H1 (cell line): ENCODE measurements around the gene NUFIP2. TPM values are rescaled to one million over a fixed set of nuclear protein-coding genes. Genes with fewer than 3 reads are reported as not detected.

ENCODE experiments used
- CTCF ChIA-PET: fragments of 300-600 bp; sonication (Branson Sonifier 250); formaldehyde crosslinking; loops from one replicate; lab custom pipeline; 2021; ENCODE audit not compliant: partially characterized antibody; lab: Charles Lee
- POLR2A ChIA-PET: fragments of 300-600 bp; sonication (Branson Sonifier 250); formaldehyde crosslinking; loops from one replicate; lab custom pipeline; 2021; ENCODE audit warnings: inconsistent platforms; ENCODE audit not compliant: partially characterized antibody; lab: Charles Lee
- DNase-seq, 2 experiments: peaks; one replicate each; pipeline versions ENCODE4 v3.0.0 to v3.0.0-alpha.2; 2010 to 2022; ENCODE audit warnings: low spot score in 2 of 2, low read depth in 1 of 2, mixed read lengths in 1 of 2
- FAIRE-seq: peaks from 2 replicates; lab custom pipeline; 2011; peaks lifted over from hg19 to GRCh38; lab: Jason Lieb, UNC
- H2AFZ ChIP-seq: 2 replicates; pipeline ENCODE4 v1.8.1; 2012; ENCODE audit warnings: low read length, inconsistent platforms
- H2AK5ac ChIP-seq: 2 replicates; pipeline ENCODE4 v1.6.1; 2013; ENCODE audit warnings: low read depth, low read length
- H2BK120ac ChIP-seq: replicated peaks from 2 replicates; pipeline ENCODE3; 2013; ENCODE audit warnings: low read depth, low read length, inconsistent platforms
- H2BK12ac ChIP-seq: 2 replicates; pipeline ENCODE4 v1.6.1; 2013; ENCODE audit warnings: low read depth, low read length
- H2BK15ac ChIP-seq: 2 replicates; pipeline ENCODE4 v1.6.1; 2013; ENCODE audit warnings: low read length
- H2BK20ac ChIP-seq: 2 replicates; pipeline ENCODE4 v1.6.1; 2013; ENCODE audit warnings: low read length
- H2BK5ac ChIP-seq: 2 replicates; pipeline ENCODE4 v1.6.1; 2013; ENCODE audit warnings: low read depth, low read length
- H3K14ac ChIP-seq: 2 replicates; pipeline ENCODE4 v1.6.1; 2013; ENCODE audit warnings: inconsistent platforms; ENCODE audit not compliant: insufficient read length
- H3K18ac ChIP-seq: 2 replicates; pipeline ENCODE4 v1.6.1; 2013; ENCODE audit warnings: low read length; ENCODE audit errors: extremely low read depth
- H3K23ac ChIP-seq: 2 replicates; pipeline ENCODE4 v1.6.1; 2013; ENCODE audit warnings: inconsistent platforms; ENCODE audit not compliant: insufficient read length
- H3K23me2 ChIP-seq: 2 replicates; pipeline ENCODE4 v1.6.1; 2013; ENCODE audit warnings: low read depth, low read length
- H3K27ac ChIP-seq: 2 replicates; pipeline ENCODE4 v1.6.1; 2011; ENCODE audit warnings: low read depth, low read length, inconsistent platforms
- H3K27me3 ChIP-seq, 4 experiments: replicated peaks in 1 of 4; 1 replicate in 1 of 4; 2 replicates in 3 of 4; pipeline versions ENCODE4 v1.6.1 to v1.8.1; 2011 to 2013; ENCODE audit warnings: low read length in 3 of 4, mild to moderate bottlenecking in 3 of 4, inconsistent platforms in 2 of 4, mixed read lengths in 2 of 4, moderate library complexity in 1 of 4; ENCODE audit not compliant: control insufficient read depth in 3 of 4, insufficient read depth in 3 of 4; ENCODE audit errors: extremely low read depth in 1 of 4
- H3K36me3 ChIP-seq, 4 experiments: 2 replicates each; pipeline versions ENCODE4 v1.6.1 to v1.8.1; 2011 to 2013; ENCODE audit warnings: mild to moderate bottlenecking in 4 of 4, low read length in 3 of 4, moderate library complexity in 2 of 4, control low read depth in 1 of 4, inconsistent platforms in 1 of 4; ENCODE audit not compliant: insufficient read depth in 4 of 4, control insufficient read depth in 2 of 4
- H3K4ac ChIP-seq: replicated peaks from 2 replicates; pipeline ENCODE3; 2013; ENCODE audit warnings: low read length, low read depth, mixed read lengths, inconsistent platforms; ENCODE audit not compliant: insufficient read length
- H3K4me1 ChIP-seq, 4 experiments: replicated peaks in 1 of 4; 1 replicate in 1 of 4; 2 replicates in 3 of 4; pipeline versions ENCODE4 v1.6.1 to v1.8.1; 2011 to 2013; ENCODE audit warnings: low read length in 3 of 4, inconsistent platforms in 2 of 4, mixed read lengths in 1 of 4; ENCODE audit not compliant: insufficient read depth in 4 of 4, control insufficient read depth in 3 of 4
- H3K4me2 ChIP-seq, 2 experiments: 2 replicates each; pipeline versions ENCODE4 v1.6.1 to v1.8.1; 2011 to 2013; ENCODE audit warnings: low read depth in 2 of 2, low read length in 2 of 2, control low read depth in 1 of 2, inconsistent platforms in 1 of 2, mild to moderate bottlenecking in 1 of 2; ENCODE audit not compliant: insufficient read depth in 1 of 2
- H3K4me3 ChIP-seq, 4 experiments: fragments of 200-600, 300-600 bp in 1 of 4; sonication (generic), shearing (Covaris generic), sonication (Bioruptor Twin) in 1 of 4; 2 replicates each; pipeline versions ENCODE4 v1.5.1 to v1.8.1; 2011 to 2016; ENCODE audit warnings: low read length in 4 of 4, low read depth in 3 of 4, control low read depth in 2 of 4, inconsistent platforms in 2 of 4, mild to moderate bottlenecking in 2 of 4, mixed read lengths in 1 of 4, moderate library complexity in 1 of 4; ENCODE audit not compliant: insufficient read depth in 2 of 4; ENCODE audit errors: extremely low read depth in 1 of 4
- H3K56ac ChIP-seq: replicated peaks from 2 replicates; pipeline ENCODE3; 2013; ENCODE audit warnings: low read depth, mild to moderate bottlenecking, mixed read lengths, low read length, inconsistent platforms; ENCODE audit not compliant: insufficient read length
- H3K79me1 ChIP-seq: 2 replicates; pipeline ENCODE4 v1.6.1; 2013; ENCODE audit warnings: low read depth, low read length, control low read depth
- H3K79me2 ChIP-seq, 2 experiments: 2 replicates each; pipeline versions ENCODE4 v1.6.1 to v1.8.1; 2012 to 2013; ENCODE audit warnings: low read length in 2 of 2, mild to moderate bottlenecking in 2 of 2, inconsistent platforms in 1 of 2; ENCODE audit not compliant: insufficient read depth in 2 of 2, control insufficient read depth in 1 of 2
- H3K9ac ChIP-seq, 4 experiments: replicated peaks in 1 of 4; 1 replicate in 1 of 4; 2 replicates in 3 of 4; pipeline versions ENCODE4 v1.6.1 to v1.8.1; 2011 to 2013; ENCODE audit warnings: low read depth in 3 of 4, low read length in 3 of 4, control low read depth in 2 of 4, mild to moderate bottlenecking in 2 of 4, moderate library complexity in 2 of 4, inconsistent platforms in 1 of 4; ENCODE audit errors: extremely low read depth in 1 of 4
- H3K9me3 ChIP-seq, 2 experiments: 2 replicates each; pipeline versions ENCODE4 v1.6.1 to v1.8.1; 2012 to 2013; ENCODE audit warnings: mild to moderate bottlenecking in 2 of 2, moderate library complexity in 2 of 2, control low read depth in 1 of 2, inconsistent platforms in 1 of 2, low read depth in 1 of 2, low read length in 1 of 2, mixed read lengths in 1 of 2; ENCODE audit not compliant: insufficient read depth in 2 of 2
- H4K20me1 ChIP-seq, 2 experiments: replicated peaks in 1 of 2; 2 replicates each; pipeline versions ENCODE3 to v1.8.1; 2011 to 2013; ENCODE audit warnings: inconsistent platforms in 2 of 2, low read length in 2 of 2, mild to moderate bottlenecking in 1 of 2; ENCODE audit not compliant: insufficient read depth in 2 of 2, control insufficient read depth in 1 of 2
- H4K5ac ChIP-seq: 2 replicates; pipeline ENCODE4 v1.6.1; 2013; ENCODE audit warnings: low read length, low read depth, mixed read lengths, inconsistent platforms; ENCODE audit not compliant: insufficient read length
- H4K8ac ChIP-seq: 2 replicates; pipeline ENCODE4 v1.8.0; 2013; ENCODE audit warnings: mild to moderate bottlenecking, moderate library complexity, low read length, inconsistent platforms; ENCODE audit not compliant: insufficient read depth; ENCODE audit errors: extremely low read depth
- H4K91ac ChIP-seq: replicated peaks from 2 replicates; pipeline ENCODE3; 2013; ENCODE audit warnings: low read length, mixed read lengths, inconsistent platforms; ENCODE audit not compliant: insufficient read length
- ATF3 ChIP-seq: IDR thresholded peaks from 2 replicates; pipeline ENCODE4 v1.6.1; 2011; ENCODE audit warnings: low read depth, mild to moderate bottlenecking, low read length; ENCODE audit not compliant: insufficient read depth
- CREB1 ChIP-seq: IDR thresholded peaks from 2 replicates; pipeline ENCODE4 v1.6.1; 2012; ENCODE audit warnings: inconsistent platforms
- CTBP2 ChIP-seq: IDR thresholded peaks from 2 replicates; pipeline ENCODE4 v1.7.0; 2011; ENCODE audit warnings: borderline replicate concordance, mild to moderate bottlenecking, moderate library complexity, mixed read lengths, low read length; ENCODE audit not compliant: insufficient read depth, insufficient read length
- E2F6 ChIP-seq: IDR thresholded peaks from 2 replicates; pipeline ENCODE4 v1.6.1; 2012; ENCODE audit warnings: inconsistent platforms
- EGR1 ChIP-seq: IDR thresholded peaks from 2 replicates; pipeline ENCODE4 v1.6.1; 2011; ENCODE audit warnings: low read depth, low read length, borderline replicate concordance
- POLR2A ChIP-seq, 2 experiments: IDR thresholded peaks; 1 replicate in 1 of 2; 2 replicates in 1 of 2; pipeline ENCODE4 v1.6.1; 2011; ENCODE audit warnings: low read depth in 2 of 2, low read length in 2 of 2, mild to moderate bottlenecking in 2 of 2; ENCODE audit errors: control extremely low read depth in 1 of 2
- POU5F1 ChIP-seq: IDR thresholded peaks from 2 replicates; pipeline ENCODE4 v1.6.1; 2011; ENCODE audit warnings: low read depth, mild to moderate bottlenecking, low read length, moderate library complexity
- SIX5 ChIP-seq: IDR thresholded peaks from 2 replicates; pipeline ENCODE4 v1.6.1; 2011; ENCODE audit warnings: mild to moderate bottlenecking, low read depth, low read length
- SRF ChIP-seq: IDR thresholded peaks from 2 replicates; pipeline ENCODE4 v1.6.1; 2011; ENCODE audit warnings: mild to moderate bottlenecking, low read depth, low read length, moderate library complexity
- TAF7 ChIP-seq: optimal IDR thresholded peaks from 2 replicates; pipeline ENCODE3; 2011; ENCODE audit warnings: low read depth, mild to moderate bottlenecking, inconsistent platforms, low read length, moderate library complexity, borderline replicate concordance
- YY1 ChIP-seq: IDR thresholded peaks from 2 replicates; pipeline ENCODE4 v1.6.1; 2011; ENCODE audit warnings: low read depth, mild to moderate bottlenecking, low read length
- WGBS, 2 experiments: shearing (Covaris generic) in 1 of 2; methylation state at CpG; one replicate each; pipeline versions ENCODE4 v1.1.6 to v1.1.7; 2013 to 2015; ENCODE audit warnings: low lambda C conversion rate in 2 of 2, mixed read lengths in 2 of 2, inconsistent platforms in 1 of 2, low coverage in 1 of 2, missing lambda C conversion rate in 1 of 2; ENCODE audit not compliant: insufficient replicate concordance in 2 of 2, insufficient coverage in 1 of 2, insufficient read length in 1 of 2; ENCODE audit errors: extremely low coverage in 1 of 2, missing lambda C conversion rate in 1 of 2; 5-methylcytosine and 5-hydroxymethylcytosine counted together
- polyA plus RNA-seq, 7 experiments: library from polyadenylated mRNA; depleted of rRNA in 3 of 7; stranded (reverse) in 5 of 7; unstranded in 2 of 7; fragments of >200 nt in 5 of 7; fragments of 200-250 nt in 2 of 7; gene quantifications; 1 replicate in 5 of 7; 2 replicates in 1 of 7; 4 replicates in 1 of 7; pipeline versions ENCODE4 v1.2.1 to v1.2.3, GENCODE V29; 2011 to 2013; ENCODE audit warnings: missing spikeins in 2 of 7, mixed read lengths in 2 of 7
- total RNA-seq: library from RNA; stranded (reverse); fragmentation: NEBNext Ultra II Directional; extraction: Animal tissue kit (Norgen Biotek cat#: 25700); gene quantifications from 2 replicates; pipeline ENCODE4 v1.2.1, GENCODE V29; 2021

Gene NUFIP2
- total and polyA plus RNA-seq, 2 of the 8 experiments (the other 6 are each of a cell fraction or from before 2014, with no cell fraction given): 65.9 to 118 TPM

GRCh38 chr17:29212681-29213121 is 81.2 kb downstream of the NUFIP2 start:
- Histone ChIP-seq H3K4me1 (peaks cover 0 to 7% (median 3%) of the 10 kb centered on the region in 4 experiments; a peak in 6 of 7 replicates), H2AK5ac (no peak overlapping the region), H3K56ac (no peak overlapping the region), H4K8ac (no peak overlapping the region), H3K14ac (no peak overlapping the region), H3K4me3 (no peak overlapping the region), H4K91ac (no peak overlapping the region), H3K23me2 (no peaks in the 10 kb centered on the region; the same call in 1 of the 2 replicates), H2BK15ac (no peak overlapping the region), H3K9ac (no peak overlapping the region), H4K20me1 (no peaks in the 10 kb centered on the region), H2BK20ac (no peak overlapping the region), H2BK120ac (no peak overlapping the region), H3K9me3 (no peaks in the 10 kb centered on the region), H3K79me1 (no peaks in the 10 kb centered on the region), H2BK12ac (no peak overlapping the region), H3K4me2 (no peak overlapping the region), H3K4ac (no peak overlapping the region), H3K79me2 (no peaks in the 10 kb centered on the region), H2BK5ac (no peak overlapping the region), H3K27me3 (no peaks in the 10 kb centered on the region), H3K18ac (no peak overlapping the region), H3K27ac (no peak overlapping the region), H4K5ac (no peak overlapping the region), H2AFZ (no peak overlapping the region), H3K36me3 (no peaks in the 10 kb centered on the region), H3K23ac (no peak overlapping the region)
- 85% methylated on average over 5 of the region's 5 CpGs; no CpG with 5 or more reads in 1 of the 2 experiments for WGBS, 2 experiments
- ChIA-PET CTCF (interaction anchor here (0.6 to 18.3 kb wide), 11 partner anchors 8 to 280 kb away, joined by 3 to 333 read pairs (median 5); partner anchors contain the start of gene MYO18A), POLR2A (no interaction called here)
- TF ChIP-seq EGR1 (no peak), CTBP2 (no peak), E2F6 (no peak), SIX5 (no peak), CREB1 (no peak), ATF3 (no peak), SRF (no peak), POLR2A (IDR thresholded peaks at IDR 0.05; ENCODE audit: control extremely low read depth in 1 of 2, low read depth in 2 of 2, low read length in 2 of 2) (no peak), TAF7 (no peak), YY1 (no peak), POU5F1 (no peak)
- no peak for DNase-seq
- FAIRE-seq: no peak
